H9 (cell line): ENCODE measurements around the gene GRIA1. TPM values are rescaled to one million over a fixed set of nuclear protein-coding genes. Genes with fewer than 3 reads are reported as not detected.
"Not testable (repeated sequence)": the region's sequence is repeated elsewhere in the genome, so short reads cannot be mapped to it uniquely, and the experiment has no call there.

Experiments
- DNase-seq: peaks from one replicate; pipeline ENCODE4 v3.0.0-alpha.2; 2017
- H2AFZ ChIP-seq: one replicate; pipeline ENCODE4 v1.6.1; 2013; ENCODE audit warnings: mild to moderate bottlenecking, low read length, control low read depth, moderate library complexity
- H2AK5ac ChIP-seq: 2 replicates; pipeline ENCODE4 v1.6.1; 2013; ENCODE audit warnings: low read length, control low read depth, mixed read lengths; ENCODE audit not compliant: insufficient read length
- H2BK120ac ChIP-seq: one replicate; pipeline ENCODE4 v1.6.1; 2013; ENCODE audit warnings: low read depth, mild to moderate bottlenecking, low read length, control low read depth, inconsistent platforms; ENCODE audit not compliant: poor library complexity, severe bottlenecking
- H2BK12ac ChIP-seq: 2 replicates; pipeline ENCODE4 v1.6.1; 2013; ENCODE audit warnings: low read length, control low read depth, mixed read lengths, low read depth; ENCODE audit not compliant: insufficient read length
- H2BK15ac ChIP-seq: 2 replicates; pipeline ENCODE4 v1.6.1; 2013; ENCODE audit warnings: low read depth, low read length, control low read depth
- H2BK20ac ChIP-seq: one replicate; pipeline ENCODE4 v1.6.1; 2013; ENCODE audit warnings: low read depth, mild to moderate bottlenecking, low read length, control low read depth, inconsistent platforms; ENCODE audit not compliant: poor library complexity, severe bottlenecking
- H2BK5ac ChIP-seq: 2 replicates; pipeline ENCODE4 v1.6.1; 2013; ENCODE audit warnings: low read length, control low read depth, mixed read lengths; ENCODE audit not compliant: insufficient read length
- H3K14ac ChIP-seq: 2 replicates; pipeline ENCODE4 v1.6.1; 2013; ENCODE audit warnings: low read length, control low read depth; ENCODE audit not compliant: insufficient read depth
- H3K18ac ChIP-seq: 2 replicates; pipeline ENCODE4 v1.6.1; 2013; ENCODE audit warnings: low read depth, mild to moderate bottlenecking, mixed read lengths, low read length, control low read depth; ENCODE audit not compliant: insufficient read length
- H3K23ac ChIP-seq: 2 replicates; pipeline ENCODE4 v1.6.1; 2013; ENCODE audit warnings: low read length, control low read depth, mixed read lengths, low read depth; ENCODE audit not compliant: insufficient read length
- H3K23me2 ChIP-seq: 2 replicates; pipeline ENCODE4 v1.6.1; 2013; ENCODE audit warnings: low read depth, mild to moderate bottlenecking, mixed read lengths, low read length, control low read depth; ENCODE audit not compliant: insufficient read length, poor library complexity, severe bottlenecking
- H3K27ac ChIP-seq: 2 replicates; pipeline ENCODE4 v1.5.1; 2013; ENCODE audit warnings: low read length, control low read depth, mixed read lengths, low read depth; ENCODE audit not compliant: insufficient read length
- H3K27me3 ChIP-seq: 2 replicates; pipeline ENCODE4 v1.6.1; 2013; ENCODE audit warnings: low read length, control low read depth, inconsistent platforms; ENCODE audit not compliant: insufficient read depth
- H3K4ac ChIP-seq: 2 replicates; pipeline ENCODE4 v1.6.1; 2013; ENCODE audit warnings: low read depth, mild to moderate bottlenecking, control low read depth, inconsistent platforms, low read length, moderate library complexity
- H3K4me1 ChIP-seq: 2 replicates; pipeline ENCODE4 v1.6.1; 2013; ENCODE audit warnings: low read length, control low read depth, inconsistent platforms; ENCODE audit not compliant: insufficient read depth
- H3K4me2 ChIP-seq: 2 replicates; pipeline ENCODE4 v1.6.1; 2013; ENCODE audit warnings: low read length, control low read depth, mixed read lengths; ENCODE audit not compliant: insufficient read length, insufficient read depth
- H3K56ac ChIP-seq: 2 replicates; pipeline ENCODE4 v1.6.1; 2013; ENCODE audit warnings: low read depth, mild to moderate bottlenecking, mixed read lengths, low read length, control low read depth; ENCODE audit not compliant: insufficient read length
- H3K79me1 ChIP-seq: 2 replicates; pipeline ENCODE4 v1.6.1; 2013; ENCODE audit warnings: low read depth, mild to moderate bottlenecking, moderate library complexity, low read length, control low read depth, inconsistent platforms; ENCODE audit not compliant: insufficient read depth, poor library complexity, severe bottlenecking
- H3K79me2 ChIP-seq: 2 replicates; pipeline ENCODE4 v1.6.1; 2013; ENCODE audit warnings: low read length, control low read depth, inconsistent platforms; ENCODE audit not compliant: insufficient read depth
- H3K9ac ChIP-seq: 2 replicates; pipeline ENCODE4 v1.6.1; 2013; ENCODE audit warnings: low read length, control low read depth, mixed read lengths; ENCODE audit not compliant: insufficient read length; ENCODE audit errors: extremely low read depth
- H3K9me3 ChIP-seq: one replicate; pipeline ENCODE4 v1.6.1; 2013; ENCODE audit warnings: low read depth, low read length, inconsistent platforms; ENCODE audit not compliant: control insufficient read depth
- H3T11ph ChIP-seq: one replicate; pipeline ENCODE4 v1.6.1; 2013; ENCODE audit warnings: mild to moderate bottlenecking, low read length, control low read depth, inconsistent platforms
- H4K20me1 ChIP-seq: one replicate; pipeline ENCODE4 v1.6.1; 2013; ENCODE audit not compliant: control insufficient read depth, insufficient read length, insufficient read depth
- H4K5ac ChIP-seq: 2 replicates; pipeline ENCODE4 v1.6.1; 2013; ENCODE audit warnings: low read depth, mild to moderate bottlenecking, mixed read lengths, low read length, control low read depth; ENCODE audit not compliant: insufficient read length
- H4K8ac ChIP-seq: replicated peaks from 2 replicates; pipeline ENCODE4 v1.6.1; 2013; ENCODE audit warnings: low read length, control low read depth, mixed read lengths, low read depth; ENCODE audit not compliant: insufficient read length
- H4K91ac ChIP-seq: 2 replicates; pipeline ENCODE4 v1.6.1; 2013; ENCODE audit warnings: low read depth, mild to moderate bottlenecking, moderate library complexity, mixed read lengths, low read length, control low read depth; ENCODE audit not compliant: insufficient read length
- H3K27ac Mint-ChIP-seq, 3 experiments: 2 replicates in 2 of 3; 3 replicates in 1 of 3; pipeline ENCODE4 v1.8.0; 2020 to 2021; ENCODE audit warnings: mixed read lengths in 3 of 3, mild to moderate bottlenecking in 1 of 3, moderate library complexity in 1 of 3
- H3K27me3 Mint-ChIP-seq: 2 replicates; pipeline ENCODE4 v1.8.0; 2021; ENCODE audit warnings: low read depth, mild to moderate bottlenecking, moderate library complexity, mixed read lengths
- H3K36me3 Mint-ChIP-seq, 3 experiments: 2 replicates in 2 of 3; 3 replicates in 1 of 3; pipeline ENCODE4 v1.8.0; 2020 to 2021; ENCODE audit warnings: low read depth in 3 of 3, mixed read lengths in 3 of 3; ENCODE audit not compliant: insufficient read depth in 1 of 3
- H3K4me1 Mint-ChIP-seq, 2 experiments: 2 replicates each; pipeline ENCODE4 v1.8.0; 2020; ENCODE audit warnings: mixed read lengths in 2 of 2
- H3K4me3 Mint-ChIP-seq, 2 experiments: 2 replicates in 1 of 2; 3 replicates in 1 of 2; pipeline ENCODE4 v1.8.0; 2020 to 2021; ENCODE audit warnings: mild to moderate bottlenecking in 2 of 2, mixed read lengths in 2 of 2, moderate library complexity in 1 of 2
- H3K9me3 Mint-ChIP-seq, 2 experiments: 2 replicates in 1 of 2; 3 replicates in 1 of 2; pipeline ENCODE4 v1.8.0; 2020; ENCODE audit warnings: mild to moderate bottlenecking in 2 of 2, mixed read lengths in 2 of 2, moderate library complexity in 1 of 2
- WGBS: extraction: QIAGEN DNeasy Blood & Tissue Kit; methylation state at CpG from one replicate; pipeline ENCODE4 v1.1.7; 2013; ENCODE audit warnings: missing lambda C conversion rate, low lambda C conversion rate, mixed read lengths; ENCODE audit not compliant: insufficient read length; ENCODE audit errors: extremely low coverage; 5-methylcytosine and 5-hydroxymethylcytosine counted together
- total RNA-seq: library from RNA; stranded (reverse); gene quantifications from 2 replicates; pipeline ENCODE4 v1.2.1, GENCODE V29; 2021
- TF ChIP-seq, protein P1 (sequence below): fragments of 200-600 bp; sonication (generic); conservative IDR thresholded peaks from 3 replicates; pipeline ENCODE4 v1.8.0; 2021; ENCODE audit warnings: antibody characterized with exemption, mild to moderate bottlenecking

Gene GRIA1
- total RNA-seq, 1 experiment from 2014 or later, result 0.52 TPM

DNA sequence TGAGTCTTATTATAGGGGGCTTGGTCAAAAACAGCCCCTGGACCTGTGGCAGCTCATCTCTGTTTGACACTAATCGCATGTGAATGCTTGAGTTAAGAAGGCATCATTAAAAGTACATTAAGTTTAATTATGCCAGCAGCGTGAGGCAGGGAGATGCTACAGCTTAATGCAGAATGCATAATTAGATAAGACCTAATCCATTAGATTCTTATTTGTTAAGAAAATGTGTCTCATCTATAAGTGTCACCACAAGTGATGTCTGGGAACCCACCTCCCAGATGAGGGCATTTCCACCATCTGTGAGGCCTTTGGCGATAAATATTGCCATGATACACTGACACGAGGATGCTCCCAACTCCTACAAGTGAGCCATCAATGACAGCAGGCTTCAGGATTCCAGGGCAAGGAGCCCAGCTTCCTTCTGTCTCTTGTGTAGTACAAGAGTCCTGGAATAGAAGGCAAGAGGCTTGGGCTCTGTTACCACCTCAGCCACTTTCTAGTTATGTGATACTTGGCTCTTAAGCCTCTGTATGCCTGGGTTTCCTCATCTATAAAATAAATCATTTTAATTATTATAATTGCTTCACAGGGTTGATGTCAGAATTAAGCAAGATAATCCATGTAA is 345.5 kb downstream of the GRIA1 start:
- Histone ChIP-seq H2AK5ac (no peak overlapping the region), H3K18ac (no peak overlapping the region)

GRCh38 chr5:153849303-153850113 is 359.0 kb downstream of the GRIA1 start:
- not testable (repeated sequence) for H3K4me3 Mint-ChIP-seq, H3K9me3 Mint-ChIP-seq, H2AFZ ChIP-seq, H3K23me2 ChIP-seq, H4K91ac ChIP-seq, H3K27me3 Mint-ChIP-seq, H2BK5ac ChIP-seq, H2AK5ac ChIP-seq, H3K56ac ChIP-seq, H3K18ac ChIP-seq, H3K27ac ChIP-seq, H3T11ph ChIP-seq, H4K8ac ChIP-seq, H2BK12ac ChIP-seq, H3K4me1 ChIP-seq, H2BK120ac ChIP-seq, H3K36me3 Mint-ChIP-seq, H3K4me2 ChIP-seq, DNase-seq, H4K20me1 ChIP-seq, H3K23ac ChIP-seq, H3K9me3 ChIP-seq, H3K79me2 ChIP-seq, H3K79me1 ChIP-seq, H3K4me1 Mint-ChIP-seq, H3K9ac ChIP-seq, H2BK15ac ChIP-seq, H3K27me3 ChIP-seq, H4K5ac ChIP-seq, H3K4ac ChIP-seq, H2BK20ac ChIP-seq, H3K27ac Mint-ChIP-seq, H3K14ac ChIP-seq
- WGBS, result no CpG with 5 or more reads among the region's 6 CpGs

More for the DNA sequence above, 345.5 kb downstream of the GRIA1 start:
- Mint-ChIP-seq H3K4me1 (peaks cover 0 to 2% of the 10 kb centered on the region in 2 experiments; a peak in 1 of 4 replicates), H3K27me3 (no peaks in the 10 kb centered on the region; the same call in 1 of the 2 replicates), H3K36me3 (no peaks in the 10 kb centered on the region), H3K4me3 (no peak overlapping the region), H3K9me3 (no peaks in the 10 kb centered on the region), H3K27ac (no peak overlapping the region)
- Histone ChIP-seq H3K4ac (no peak overlapping the region), H2BK15ac (no peak overlapping the region), H3K4me2 (no peak overlapping the region), H3K23me2 (no peaks in the 10 kb centered on the region), H2BK20ac (no peak overlapping the region), H4K8ac (no peak overlapping the region), H4K5ac (no peak overlapping the region), H3K4me1 (no peaks in the 10 kb centered on the region), H3K23ac (no peak overlapping the region), H3K14ac (no peak overlapping the region), H3K27ac (no peak overlapping the region), H3K9ac (no peak overlapping the region), H3K56ac (no peak overlapping the region), H3K9me3 (no peaks in the 10 kb centered on the region), H2AFZ (no peak overlapping the region), H2BK5ac (no peak overlapping the region), H3K79me2 (no peaks in the 10 kb centered on the region), H4K91ac (no peak overlapping the region), H3T11ph (no peak overlapping the region), H2BK12ac (no peak overlapping the region), H3K27me3 (no peaks in the 10 kb centered on the region), H3K79me1 (no peaks in the 10 kb centered on the region), H4K20me1 (no peaks in the 10 kb centered on the region), H2BK120ac (no peak overlapping the region)
- no peak for DNase-seq
- TF ChIP-seq, protein P1, sequence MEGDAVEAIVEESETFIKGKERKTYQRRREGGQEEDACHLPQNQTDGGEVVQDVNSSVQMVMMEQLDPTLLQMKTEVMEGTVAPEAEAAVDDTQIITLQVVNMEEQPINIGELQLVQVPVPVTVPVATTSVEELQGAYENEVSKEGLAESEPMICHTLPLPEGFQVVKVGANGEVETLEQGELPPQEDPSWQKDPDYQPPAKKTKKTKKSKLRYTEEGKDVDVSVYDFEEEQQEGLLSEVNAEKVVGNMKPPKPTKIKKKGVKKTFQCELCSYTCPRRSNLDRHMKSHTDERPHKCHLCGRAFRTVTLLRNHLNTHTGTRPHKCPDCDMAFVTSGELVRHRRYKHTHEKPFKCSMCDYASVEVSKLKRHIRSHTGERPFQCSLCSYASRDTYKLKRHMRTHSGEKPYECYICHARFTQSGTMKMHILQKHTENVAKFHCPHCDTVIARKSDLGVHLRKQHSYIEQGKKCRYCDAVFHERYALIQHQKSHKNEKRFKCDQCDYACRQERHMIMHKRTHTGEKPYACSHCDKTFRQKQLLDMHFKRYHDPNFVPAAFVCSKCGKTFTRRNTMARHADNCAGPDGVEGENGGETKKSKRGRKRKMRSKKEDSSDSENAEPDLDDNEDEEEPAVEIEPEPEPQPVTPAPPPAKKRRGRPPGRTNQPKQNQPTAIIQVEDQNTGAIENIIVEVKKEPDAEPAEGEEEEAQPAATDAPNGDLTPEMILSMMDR, result no peak
- WGBS, result no CpG with 5 or more reads among the region's 4 CpGs
